GM19328 (cell line): ENCODE measurements around the gene DIS3L2.

Experiments
- ATAC-seq: cut with Tn5 transposase; IDR thresholded peaks from one replicate; pipeline ENCODE4 v1.9.1; 2021; ENCODE audit warnings: mild to moderate bottlenecking, moderate library complexity; ENCODE audit not compliant: unreplicated experiment

Gene DIS3L2

DNA sequence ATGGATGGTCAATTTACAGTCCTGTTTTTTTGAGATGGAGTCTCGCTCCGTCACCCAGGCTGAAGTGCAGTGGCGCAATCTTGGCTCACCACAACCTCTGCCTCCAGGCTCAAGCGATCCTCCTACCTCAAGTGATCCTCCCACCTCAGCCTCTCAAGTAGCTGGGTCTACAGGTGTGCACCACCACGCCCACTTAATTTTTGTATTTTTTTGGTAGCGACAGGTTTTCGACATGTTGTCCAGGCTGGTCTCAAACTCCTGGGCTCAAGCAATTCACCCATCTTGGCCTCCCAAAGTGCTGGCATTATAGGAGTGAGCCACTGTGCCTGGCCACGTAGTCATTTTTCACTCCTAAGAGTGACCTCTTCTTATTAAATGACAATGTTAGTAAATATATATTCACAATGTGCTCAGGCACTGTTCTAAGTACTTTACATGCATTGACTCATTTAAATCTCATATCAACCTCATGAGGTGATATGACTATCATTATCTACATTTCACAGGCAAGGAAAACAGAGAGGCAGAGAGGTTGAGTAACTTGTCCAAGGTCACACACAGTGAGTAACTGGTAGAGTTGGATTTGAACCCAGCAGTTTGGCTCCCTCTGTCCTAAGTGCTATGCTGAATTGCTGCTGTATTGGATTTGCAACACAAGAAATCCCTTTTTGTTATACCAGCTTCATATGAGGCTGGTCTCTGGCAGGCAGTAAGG, 5.6 kb upstream of the DIS3L2 start:
- no peak for ATAC-seq

DNA sequence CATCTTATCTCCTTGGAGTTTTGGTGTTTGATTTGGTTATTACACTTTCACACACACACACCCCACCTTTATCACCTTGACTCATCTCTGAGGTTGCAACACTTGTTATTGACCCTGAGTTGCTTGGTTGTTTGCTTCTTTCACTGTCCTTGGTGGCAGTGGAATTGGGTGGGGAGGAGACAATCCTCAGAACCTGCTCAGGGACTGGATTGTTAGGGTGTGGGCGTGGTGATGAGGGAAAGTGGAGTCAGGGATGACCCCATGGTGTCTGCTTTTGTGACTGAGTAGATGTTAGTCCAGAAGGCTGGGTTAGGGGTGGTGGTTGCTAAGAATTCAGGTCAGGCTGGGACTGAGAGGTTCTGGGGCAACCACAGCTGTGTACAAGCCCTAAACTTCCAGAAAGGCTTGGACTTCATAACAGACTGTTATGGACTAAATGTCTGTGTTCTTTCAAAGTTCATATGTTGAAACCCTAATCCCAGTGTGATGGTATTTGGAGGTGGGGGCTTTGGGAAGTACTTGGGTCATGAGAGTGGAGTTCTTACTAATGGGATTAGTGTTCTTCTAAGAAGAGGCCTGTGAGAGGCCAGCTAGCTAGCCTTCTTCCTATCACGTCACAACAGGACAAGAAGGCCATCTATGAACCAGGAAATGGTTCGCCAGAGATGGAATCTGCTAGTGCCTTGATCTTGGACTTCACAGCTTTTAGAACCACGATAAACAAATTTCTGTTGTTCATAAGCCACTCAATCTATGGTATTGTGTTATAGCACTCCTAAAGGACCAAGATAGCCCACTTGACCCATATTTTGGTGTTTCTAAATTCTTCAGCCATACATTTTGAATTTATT, 3.4 kb upstream of the DIS3L2 start:
- no peak for ATAC-seq

DNA sequence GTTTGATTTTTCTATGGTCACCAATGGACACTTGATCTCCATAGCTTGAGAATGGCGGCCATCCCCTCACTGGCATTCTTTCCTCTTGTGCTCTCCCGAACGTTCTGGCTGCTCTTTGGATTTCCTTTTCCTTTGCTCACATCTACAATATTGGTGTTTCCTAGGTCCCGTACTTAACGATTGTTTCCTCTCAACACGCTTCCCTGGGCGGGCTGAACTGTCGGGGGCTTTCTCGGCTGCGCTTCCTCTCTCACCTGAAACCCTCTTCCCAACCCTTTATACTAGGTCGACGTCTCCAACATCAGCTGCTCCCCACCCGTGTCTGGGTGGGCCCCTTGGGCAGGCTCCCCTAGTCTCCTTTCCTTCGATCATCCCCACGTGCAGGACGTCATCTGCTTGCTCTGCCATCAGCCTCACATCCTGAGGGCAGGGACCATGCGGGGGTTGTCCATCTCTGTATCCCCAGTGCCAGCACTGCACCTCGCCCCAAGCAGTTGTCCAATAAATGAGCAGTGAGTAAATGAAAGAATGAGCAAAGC, 634 bp upstream of the DIS3L2 start:
- ATAC-seq, result no peak

DNA sequence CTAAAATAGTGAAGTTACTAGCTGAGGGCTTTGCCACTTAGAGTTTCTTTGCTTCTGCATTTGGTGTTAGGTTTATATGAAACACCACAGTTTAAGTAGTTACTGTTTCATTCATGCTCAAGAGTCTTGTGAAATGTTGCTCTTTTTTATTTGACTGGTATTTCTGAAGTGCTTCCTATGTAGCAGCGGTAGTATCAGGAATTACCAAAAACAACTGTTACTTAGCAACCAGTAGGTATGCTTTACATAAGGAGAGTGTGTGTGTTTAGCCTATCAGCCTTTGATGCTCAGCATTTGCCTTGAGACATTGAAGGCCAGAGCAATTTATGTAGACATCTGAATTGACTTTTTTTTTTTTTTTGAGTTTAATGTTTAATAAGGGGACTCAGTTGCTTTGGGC, 3.6 kb downstream of the DIS3L2 start:
- ATAC-seq, result no peak

DNA sequence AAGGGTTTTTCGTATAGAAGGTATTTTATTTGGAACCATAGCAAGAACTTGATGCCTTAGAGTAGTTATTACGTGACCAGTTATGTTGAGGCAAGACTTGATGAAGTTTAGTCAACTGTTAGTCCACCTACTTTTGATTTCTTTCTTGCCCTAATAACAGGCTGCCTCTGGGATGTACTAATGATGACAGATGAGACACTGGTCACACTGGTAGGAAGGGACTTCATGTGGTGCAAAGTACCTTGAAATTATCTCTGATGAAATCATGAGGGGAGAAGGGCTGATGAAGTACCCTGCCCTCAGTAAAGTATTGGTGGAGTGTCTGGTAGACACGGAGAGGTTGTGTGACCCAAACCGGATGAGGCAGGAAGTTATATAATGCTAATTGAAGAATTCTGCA, 5.4 kb downstream of the DIS3L2 start:
- no peak for ATAC-seq

DNA sequence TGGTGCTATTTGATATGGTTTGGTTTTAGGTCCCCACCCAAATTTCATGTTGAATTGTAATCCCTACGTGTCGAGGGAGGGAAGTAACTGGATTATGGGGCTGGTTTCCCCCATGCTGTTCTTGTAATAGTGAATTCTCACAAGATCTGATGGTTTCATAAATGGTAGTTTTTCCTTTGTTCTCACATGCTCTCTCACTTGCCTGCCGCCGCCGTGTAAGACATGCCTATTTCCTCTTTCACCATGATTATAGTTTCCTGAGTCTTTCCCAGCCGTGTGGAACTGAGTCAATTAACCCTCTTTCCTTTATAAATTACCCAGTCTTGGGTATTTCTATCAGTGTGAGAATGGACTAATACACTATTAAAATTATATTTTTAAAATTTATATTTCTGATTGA, 7.3 kb downstream of the DIS3L2 start:
- no peak for ATAC-seq

DNA sequence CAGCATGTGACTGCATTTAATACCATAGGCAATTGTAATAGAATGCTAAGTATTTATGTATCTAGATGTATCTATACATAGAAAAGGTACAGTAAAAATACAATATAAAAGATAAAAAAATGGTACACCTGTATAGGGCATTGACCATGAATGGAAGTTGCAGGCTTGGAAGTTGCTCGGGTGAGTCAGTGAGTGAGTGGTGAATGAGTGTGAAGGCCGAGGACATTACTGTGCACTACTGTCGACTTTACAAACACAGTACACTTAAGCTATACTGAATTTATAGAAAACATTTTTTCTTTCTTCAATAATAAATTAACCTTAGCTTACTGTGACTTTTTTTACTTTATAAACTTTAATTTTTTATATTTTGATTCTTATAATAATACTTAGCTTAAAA, 8.9 kb downstream of the DIS3L2 start:
- no peak for ATAC-seq

DNA sequence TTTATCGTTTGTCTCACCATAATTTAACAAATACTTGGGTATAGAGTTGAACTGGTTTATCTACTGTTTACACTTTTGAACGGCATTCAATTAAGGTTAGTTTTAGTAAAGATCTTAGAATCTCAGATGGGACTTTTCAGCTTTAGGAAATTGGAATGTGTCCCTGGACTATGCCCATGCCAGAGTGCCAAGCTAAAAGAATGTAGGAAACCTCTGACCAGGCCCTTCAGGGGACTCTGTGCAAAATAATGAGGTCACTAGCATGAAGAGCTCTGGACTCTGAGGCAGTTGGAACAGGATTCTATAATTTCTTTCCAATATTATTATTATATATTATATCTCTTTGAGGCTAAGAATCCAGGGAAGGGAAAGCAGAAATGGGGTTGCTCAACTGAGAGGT, 13.5 kb downstream of the DIS3L2 start:
- no peak for ATAC-seq

DNA sequence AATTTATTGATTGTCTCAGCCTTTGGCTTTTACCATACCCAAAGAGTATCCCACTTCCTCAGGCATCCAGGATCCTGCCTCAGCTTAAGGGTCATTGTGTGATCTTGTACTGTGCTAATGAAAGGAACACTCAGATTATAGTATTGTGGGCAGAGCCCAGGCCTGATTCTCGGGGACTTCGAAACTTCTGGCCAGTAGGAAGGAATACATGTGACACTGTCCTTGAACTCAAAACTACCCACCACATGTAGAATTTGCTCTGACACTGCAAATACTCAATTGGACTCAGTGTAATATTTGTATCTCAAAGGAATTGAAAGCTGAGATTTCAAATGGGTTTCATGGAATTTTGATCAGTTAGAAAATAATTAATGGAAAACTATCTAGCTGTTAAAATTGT, 15.9 kb downstream of the DIS3L2 start:
- ATAC-seq, result no peak

DNA sequence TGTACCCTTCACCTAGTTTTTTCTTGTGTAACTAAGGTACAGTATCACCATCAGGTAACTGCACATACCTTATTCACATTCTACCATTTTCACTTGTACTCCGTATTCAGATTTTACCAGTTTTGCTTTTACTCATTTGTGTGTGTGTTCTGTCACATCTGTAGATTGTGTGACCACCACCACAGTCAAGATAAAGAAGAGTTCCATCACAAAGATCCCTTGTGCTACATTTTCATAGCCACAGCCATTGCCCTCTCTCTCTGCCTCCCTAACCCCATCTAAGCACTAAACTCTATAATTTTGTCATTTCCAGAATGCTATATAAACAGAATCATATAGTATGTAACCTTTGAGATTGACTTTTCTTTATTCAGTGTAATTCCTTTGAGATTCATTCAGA, 23.5 kb downstream of the DIS3L2 start:
- ATAC-seq, result no peak

DNA sequence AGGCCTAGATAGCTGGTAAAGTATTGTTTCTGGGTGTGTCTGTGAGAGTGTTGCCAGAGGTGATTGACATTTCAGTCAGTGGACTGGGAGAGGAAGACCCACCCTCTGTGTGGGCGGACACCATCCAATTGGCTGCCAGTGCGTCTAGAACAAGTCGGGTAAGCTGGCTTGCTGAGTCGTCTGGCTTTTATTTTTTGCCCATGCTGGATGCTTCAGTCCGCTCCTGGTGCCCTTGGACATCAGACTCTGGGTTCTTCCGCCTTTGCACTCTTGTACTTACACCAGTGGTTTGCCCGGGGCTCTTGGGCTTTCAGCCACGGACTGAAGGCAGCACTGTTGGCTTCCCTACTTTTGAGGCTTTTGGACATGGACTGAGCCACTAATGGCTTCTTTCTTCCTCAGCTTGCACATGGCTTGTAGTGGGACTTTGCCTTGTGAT, 24.3 kb downstream of the DIS3L2 start:
- ATAC-seq, result no peak

DNA sequence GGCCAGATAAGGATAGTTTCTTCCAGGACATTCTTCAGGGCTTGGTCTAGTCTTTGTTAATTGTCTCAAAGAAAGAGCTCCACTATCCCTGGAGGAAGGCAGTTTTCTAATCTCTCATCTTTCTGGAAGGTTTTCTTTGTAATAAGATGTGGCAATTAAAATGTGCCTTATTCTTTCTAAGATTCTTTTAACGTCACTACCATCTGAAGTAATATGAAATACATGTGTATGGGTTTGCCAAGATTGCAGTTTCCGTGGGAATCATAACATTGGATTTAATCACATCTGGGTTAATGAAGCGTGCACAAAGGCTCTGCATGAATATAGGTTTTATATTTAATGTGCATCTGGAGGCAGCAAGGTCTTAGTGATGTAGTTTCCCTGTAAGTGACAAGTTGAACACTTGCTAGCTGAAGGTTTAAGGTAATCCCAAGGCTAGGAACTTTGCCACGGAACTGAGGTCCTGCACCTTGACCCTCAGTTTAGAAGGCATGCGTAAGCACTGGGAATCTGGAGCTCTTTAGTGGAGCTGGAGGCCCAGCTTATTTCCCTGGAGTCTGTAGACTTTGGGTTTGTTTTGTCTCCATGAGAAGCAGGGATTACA, 25.7 kb downstream of the DIS3L2 start:
- no peak for ATAC-seq

DNA sequence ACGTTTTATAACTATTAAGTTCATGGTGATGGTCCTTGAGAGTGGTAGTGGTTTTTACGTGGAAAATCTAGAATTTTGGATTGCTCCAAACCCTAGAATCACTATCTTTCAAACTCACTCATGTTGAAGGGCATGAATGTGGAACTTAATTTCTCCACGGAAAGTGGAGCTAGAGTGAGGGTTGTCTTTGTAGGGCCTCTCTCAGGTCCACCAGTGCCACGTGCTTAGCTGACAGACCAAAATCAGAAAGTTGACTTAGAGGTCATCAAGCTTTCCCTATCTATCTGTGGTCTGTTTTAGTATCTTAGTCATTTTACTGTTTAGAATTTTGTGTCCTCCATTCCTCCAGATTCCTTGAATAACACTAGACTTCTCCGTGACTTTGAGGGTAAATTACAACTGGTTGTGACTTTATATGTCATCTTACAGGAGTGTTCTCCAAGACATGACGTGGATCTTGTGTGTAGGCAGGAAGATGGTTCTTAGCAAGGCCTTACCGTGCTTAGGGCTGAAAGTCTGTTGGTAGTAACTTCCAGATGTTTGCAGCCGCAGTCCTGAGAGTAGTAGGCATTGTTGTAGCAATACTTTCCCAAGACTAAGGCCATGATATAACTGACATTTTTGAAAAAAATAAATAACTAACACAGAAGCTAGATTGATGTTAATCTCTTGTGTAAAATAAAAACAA, 26.8 kb downstream of the DIS3L2 start:
- no peak for ATAC-seq

DNA sequence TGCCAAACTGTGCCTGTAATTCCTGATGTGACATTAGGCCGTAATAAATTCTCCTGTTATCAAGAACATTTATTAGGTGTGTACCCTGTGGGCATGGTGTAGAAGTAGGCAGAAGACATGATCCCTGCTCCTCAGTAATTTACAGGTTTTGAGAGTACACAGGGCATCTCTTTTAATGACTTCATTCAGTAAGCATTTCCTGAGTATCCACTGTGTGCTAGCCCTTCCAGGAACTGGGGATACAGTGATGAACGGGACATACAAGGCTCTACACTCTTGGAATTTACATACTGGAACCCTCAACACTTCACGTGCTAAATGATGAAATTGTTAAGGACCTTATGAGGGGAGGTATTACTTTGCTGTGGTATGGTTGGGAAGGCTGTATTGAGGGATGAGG, 30.2 kb downstream of the DIS3L2 start:
- no peak for ATAC-seq

DNA sequence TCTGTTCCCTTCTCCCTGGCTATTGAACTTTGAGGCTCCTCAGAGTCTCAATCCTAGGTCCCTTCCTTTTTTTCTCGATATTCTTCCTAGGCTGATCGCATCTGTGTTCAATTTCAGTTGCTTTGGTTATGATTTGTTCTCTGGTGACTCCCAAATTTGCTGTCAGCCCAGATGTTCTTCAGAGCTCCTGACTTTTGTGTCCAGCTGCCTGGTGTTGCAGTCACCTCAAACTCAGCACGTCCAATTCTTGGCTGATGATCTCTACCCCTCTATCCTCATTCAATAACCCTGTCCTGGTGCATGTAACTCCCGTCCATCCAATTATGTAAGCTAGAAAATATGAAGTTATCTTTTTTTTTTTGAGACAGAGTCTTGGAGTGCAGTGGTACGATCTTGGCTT, 31.4 kb downstream of the DIS3L2 start:
- ATAC-seq, result no peak

DNA sequence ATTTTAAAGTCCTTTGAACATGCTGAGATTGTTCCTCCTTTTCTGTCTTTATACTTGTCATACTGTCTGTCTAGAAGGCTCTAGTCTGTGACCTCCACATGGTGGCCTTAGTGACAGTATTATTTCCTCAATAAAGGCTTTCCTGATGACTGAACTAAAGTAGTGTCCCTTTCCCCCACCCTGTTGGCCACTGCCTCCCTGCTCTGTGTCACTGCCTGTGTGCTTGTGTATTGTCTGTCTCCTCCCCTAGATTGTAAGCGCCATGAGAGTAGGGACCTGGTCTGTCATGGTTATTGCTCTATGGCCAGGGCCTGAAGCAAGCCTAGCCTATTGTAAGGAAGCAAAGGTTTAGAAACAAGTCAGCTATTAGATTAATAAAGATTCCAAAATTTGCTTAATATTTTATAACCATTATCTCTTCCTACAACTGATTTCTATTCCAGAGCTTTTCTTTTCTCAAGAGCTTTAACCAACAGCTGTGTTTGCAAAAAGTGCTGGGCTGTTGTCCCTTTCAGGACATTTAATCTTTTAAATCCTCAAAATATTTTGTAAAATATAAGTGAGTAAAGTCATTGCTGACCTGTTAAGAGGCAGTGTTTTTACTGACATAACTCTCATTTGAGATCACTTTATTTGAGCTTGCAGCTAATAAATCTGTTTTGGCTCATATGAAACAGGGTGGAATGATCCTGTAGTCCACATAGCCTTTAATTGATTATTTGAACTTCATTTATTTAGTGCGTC, 35.5 kb downstream of the DIS3L2 start:
- ATAC-seq, result no peak

DNA sequence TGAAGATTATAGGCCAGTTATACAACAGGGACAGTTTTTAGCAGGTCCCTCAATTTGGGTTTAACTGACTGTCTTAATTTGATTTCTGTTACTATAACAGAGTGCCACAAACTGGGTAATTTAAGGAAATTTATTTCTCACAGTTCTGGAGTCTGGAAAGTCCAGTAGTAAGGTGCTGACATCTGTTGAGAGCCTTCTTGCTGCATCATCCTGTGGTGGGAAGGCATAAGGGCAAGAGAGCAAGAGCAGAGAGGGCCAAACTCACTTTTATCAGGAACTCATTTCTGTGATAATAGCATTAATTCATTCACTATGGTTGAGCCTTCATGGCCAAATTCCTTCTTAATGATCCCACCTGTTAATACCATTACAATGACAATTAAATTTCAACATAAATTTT, 36.5 kb downstream of the DIS3L2 start:
- no peak for ATAC-seq

DNA sequence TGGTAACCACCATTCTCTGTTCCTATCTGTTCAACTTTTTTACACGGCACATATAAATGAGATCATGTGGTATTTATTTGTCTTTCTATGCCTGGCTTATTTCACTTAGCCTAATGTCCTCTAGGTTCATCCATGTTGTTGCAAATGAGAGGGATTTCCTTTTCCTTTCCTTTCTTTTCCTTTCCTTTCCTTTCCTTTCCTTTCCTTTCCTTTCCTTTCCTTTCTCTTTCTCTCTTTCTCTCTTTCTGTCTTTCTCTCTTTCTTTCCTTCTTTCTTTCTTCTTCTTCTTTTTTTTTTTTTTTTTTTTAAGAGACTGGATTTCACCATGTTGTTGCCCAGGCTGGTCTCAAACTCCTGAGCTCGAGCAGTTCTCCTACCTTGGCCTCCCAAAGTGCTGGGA, 38.9 kb downstream of the DIS3L2 start:
- ATAC-seq, result no peak

DNA sequence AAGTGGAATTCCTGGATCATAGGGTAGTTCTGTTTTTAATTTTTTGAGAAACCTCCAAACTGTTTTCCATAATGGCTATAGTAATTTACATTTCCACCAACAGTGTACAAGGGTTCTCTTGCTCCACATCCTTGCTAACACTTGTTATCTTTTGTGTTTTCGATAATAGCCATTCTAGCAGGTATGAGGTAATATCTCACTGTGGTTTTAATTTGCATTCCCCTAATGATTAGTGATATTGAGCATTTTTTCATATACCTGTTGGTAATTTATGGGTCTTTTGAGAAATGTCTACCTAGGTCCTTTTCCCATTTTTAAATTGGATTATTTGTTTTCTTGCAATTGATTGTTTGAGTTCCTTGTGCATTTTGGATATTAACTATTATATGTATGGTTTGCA, 39.6 kb downstream of the DIS3L2 start:
- ATAC-seq, result no peak

DNA sequence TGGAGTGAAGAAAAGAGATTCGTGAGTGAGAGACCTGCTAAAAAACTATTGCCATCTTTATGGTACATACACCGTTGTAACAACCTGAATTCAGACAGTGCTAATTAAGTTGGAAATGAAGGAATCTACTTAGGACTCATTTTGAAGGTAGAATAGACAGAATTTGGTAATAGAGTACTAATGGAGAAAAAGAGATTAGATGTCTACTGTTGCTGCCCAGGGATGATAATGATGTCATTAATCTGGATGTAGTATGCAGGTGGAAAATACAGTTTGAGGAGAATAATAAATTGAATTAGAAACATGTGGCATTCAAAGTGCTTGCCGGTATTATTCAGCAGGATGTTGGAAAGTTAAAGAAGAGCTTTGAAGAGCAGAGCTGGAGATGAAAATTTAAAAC, 44.7 kb downstream of the DIS3L2 start:
- ATAC-seq, result no peak
